Effector memory CD4-positive, alpha-beta T cell (primary cell): ENCODE measurements around the gene PRR5.

Experiments used
- DNase-seq, 3 donors: peaks; one replicate each; pipeline ENCODE4 v3.0.0-alpha.2; 2020
- H3K27ac ChIP-seq: 2 replicates; pipeline ENCODE4 v1.7.0; 2013; ENCODE audit warnings: mild to moderate bottlenecking, low read length, moderate library complexity; ENCODE audit not compliant: insufficient read depth, poor library complexity, severe bottlenecking
- H3K27me3 ChIP-seq: replicated peaks from 2 replicates; pipeline ENCODE4 v1.7.0; 2013; ENCODE audit warnings: mild to moderate bottlenecking, low read length; ENCODE audit not compliant: insufficient read depth, control insufficient read depth, poor library complexity, severe bottlenecking
- H3K36me3 ChIP-seq: 2 replicates; pipeline ENCODE4 v1.7.0; 2013; ENCODE audit warnings: mild to moderate bottlenecking, low read length, moderate library complexity; ENCODE audit not compliant: control insufficient read depth, insufficient read depth
- H3K4me1 ChIP-seq: 2 replicates; pipeline ENCODE4 v1.7.0; 2013; ENCODE audit warnings: low read length, mild to moderate bottlenecking; ENCODE audit not compliant: control insufficient read depth, insufficient read depth, poor library complexity, severe bottlenecking
- H3K4me3 ChIP-seq: 2 replicates; pipeline ENCODE4 v1.7.0; 2013; ENCODE audit warnings: low read length, low read depth, mild to moderate bottlenecking; ENCODE audit not compliant: insufficient read depth, poor library complexity, severe bottlenecking
- H3K9me3 ChIP-seq: 2 replicates; pipeline ENCODE4 v1.7.0; 2013; ENCODE audit warnings: mild to moderate bottlenecking, low read length, moderate library complexity; ENCODE audit not compliant: control insufficient read depth

The PRR5 gene

GRCh38 chr22:44750481-44750880, 48.5 kb downstream of the PRR5 start:
- no peak for DNase-seq
- Histone ChIP-seq H3K27me3 (peaks cover 11% of the 10 kb centered on the region), H3K4me3 (no peak overlapping the region), H3K36me3 (no peaks in the 10 kb centered on the region), H3K27ac (no peak overlapping the region), H3K4me1 (peaks cover 6% of the 10 kb centered on the region), H3K9me3 (no peaks in the 10 kb centered on the region)

DNA sequence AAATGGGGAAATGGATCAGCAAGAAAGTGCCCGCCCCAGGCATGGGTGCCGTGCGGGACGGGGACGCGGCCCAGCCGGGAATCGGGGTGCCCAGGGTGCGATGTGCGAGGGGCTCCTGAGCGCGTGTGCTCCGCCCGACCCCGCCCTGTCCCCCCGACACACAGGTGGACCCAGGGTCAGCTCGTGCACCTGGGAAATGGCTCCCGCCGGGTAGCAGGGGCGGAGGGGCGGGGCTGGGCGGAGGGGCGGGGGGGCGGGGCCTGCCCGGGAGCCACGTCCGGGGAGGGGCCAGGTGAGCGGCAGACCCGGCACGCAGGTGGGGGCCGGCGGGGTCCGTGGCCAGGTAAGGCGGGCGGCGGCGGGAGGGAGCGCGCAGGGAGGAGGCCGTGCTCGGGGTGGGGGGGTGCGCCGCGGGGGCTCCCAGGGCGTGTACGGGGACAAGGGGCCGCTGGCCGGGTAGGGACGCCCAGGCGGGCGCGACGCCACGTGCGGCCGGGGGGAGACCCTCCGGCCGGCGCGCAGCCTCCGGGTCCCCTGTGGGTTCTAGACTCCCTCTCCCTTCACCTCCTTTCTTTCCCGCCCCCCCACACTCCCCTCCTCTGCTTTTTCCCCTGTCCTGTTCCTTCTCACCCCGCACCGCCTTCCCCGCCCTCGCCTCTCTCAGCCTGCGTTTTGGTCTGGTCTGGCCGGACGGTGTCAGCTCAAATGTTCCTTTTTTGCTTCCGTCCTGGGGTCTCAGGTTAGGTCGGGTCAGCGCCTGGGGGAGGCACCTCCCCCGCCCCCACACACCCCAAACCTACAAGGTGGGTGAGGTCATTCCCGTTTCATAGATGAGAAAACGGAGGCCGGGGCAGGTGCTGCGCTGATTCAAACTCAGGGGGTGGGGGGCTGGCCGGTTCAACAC, 50.5 kb downstream of the PRR5 start, which contains the start of gene ARHGAP8:
Gene ARHGAP8 (plus strand): TSS at position 291 of the 904 bp plus-strand sequence. CDS start 33,953 bp downstream, outside the sequence.
- no peak within 1 kb of the TSS for H3K27ac ChIP-seq
- H3K27me3 ChIP-seq: peaks cover 13% of the 10 kb centered on the region
- peaks cover 6% of the 10 kb centered on the region for H3K4me1 ChIP-seq
- DNase-seq: no peak
- H3K9me3 ChIP-seq: no peaks in the 10 kb centered on the region
- no peaks in the 10 kb centered on the region for H3K36me3 ChIP-seq
- H3K4me3 ChIP-seq: no peak within 1 kb of the TSS

GRCh38 chr22:44753189-44754042, 51.4 kb downstream of the PRR5 start:
- Histone ChIP-seq H3K4me3 (no peak overlapping the region), H3K27me3 (peaks cover 13% of the 10 kb centered on the region), H3K36me3 (no peaks in the 10 kb centered on the region), H3K4me1 (peaks cover 6% of the 10 kb centered on the region), H3K27ac (no peak overlapping the region), H3K9me3 (no peaks in the 10 kb centered on the region)
- no peak for DNase-seq

DNA sequence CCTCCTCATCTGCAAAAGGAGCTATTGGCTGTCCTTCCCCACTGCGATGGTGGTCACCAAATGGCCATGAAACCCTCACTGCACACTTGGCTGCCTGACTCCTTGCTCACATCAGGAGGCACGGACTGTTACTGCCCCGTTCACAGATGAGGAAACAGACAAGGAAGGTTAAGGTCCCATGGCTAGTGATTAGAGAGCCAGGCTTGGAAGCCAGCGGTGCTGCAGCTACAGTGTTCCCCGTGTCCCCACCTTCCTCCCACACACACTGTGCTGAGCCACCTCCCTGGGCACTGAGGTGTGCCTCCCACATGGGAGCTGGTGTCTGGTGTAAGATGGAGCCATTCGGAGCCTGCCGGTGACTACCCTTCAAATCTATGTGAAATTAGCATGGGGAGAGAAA, 53.0 kb downstream of the PRR5 start:
- no peaks in the 10 kb centered on the region for H3K9me3 ChIP-seq
- no peak for DNase-seq
- H3K4me1 ChIP-seq: peaks cover 6% of the 10 kb centered on the region
- H3K4me3 ChIP-seq: no peak overlapping the region
- H3K36me3 ChIP-seq: no peaks in the 10 kb centered on the region
- H3K27ac ChIP-seq: no peak overlapping the region
- peaks cover 13% of the 10 kb centered on the region for H3K27me3 ChIP-seq

GRCh38 chr22:44755417-44755816, 53.4 kb downstream of the PRR5 start:
- Histone ChIP-seq H3K36me3 (no peaks in the 10 kb centered on the region), H3K27me3 (peaks cover 13% of the 10 kb centered on the region), H3K9me3 (no peaks in the 10 kb centered on the region), H3K4me3 (no peak overlapping the region), H3K4me1 (peaks cover 6% of the 10 kb centered on the region), H3K27ac (no peak overlapping the region)
- no peak for DNase-seq

DNA sequence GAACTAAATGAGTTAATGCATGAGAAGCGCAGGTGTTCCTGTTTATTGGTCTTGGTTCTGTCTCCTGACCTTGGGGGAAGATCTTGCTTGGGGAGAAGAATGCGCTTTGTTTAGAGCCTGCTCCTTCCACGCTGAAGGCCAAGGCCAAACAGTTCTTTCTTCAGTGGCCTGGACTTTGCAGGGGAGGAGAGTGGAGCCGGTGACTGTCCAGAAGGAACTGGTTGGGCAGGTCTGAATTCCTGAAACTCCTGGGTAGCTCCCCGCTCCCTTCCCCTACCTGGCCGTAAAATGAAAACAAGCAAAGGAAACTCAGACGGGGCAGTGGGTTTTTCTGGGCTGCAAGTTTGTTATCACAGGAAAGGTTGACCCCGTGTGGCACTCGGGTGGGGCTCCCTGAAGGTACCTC, 54.0 kb downstream of the PRR5 start:
- H3K27me3 ChIP-seq: peaks cover 13% of the 10 kb centered on the region
- DNase-seq: no peak

GRCh38 chr22:44758344-44758973, 56.5 kb downstream of the PRR5 start:
- Histone ChIP-seq H3K27ac (no peak overlapping the region), H3K27me3 (peaks cover 4% of the 10 kb centered on the region), H3K36me3 (no peaks in the 10 kb centered on the region), H3K4me1 (no peaks in the 10 kb centered on the region), H3K9me3 (no peaks in the 10 kb centered on the region), H3K4me3 (no peak overlapping the region)
- no peak for DNase-seq

More for the DNA sequence above, 54.0 kb downstream of the PRR5 start:
- H3K4me1 ChIP-seq: peaks cover 6% of the 10 kb centered on the region
- no peak overlapping the region for H3K27ac ChIP-seq
- H3K4me3 ChIP-seq: no peak overlapping the region
- no peaks in the 10 kb centered on the region for H3K36me3 ChIP-seq
- H3K9me3 ChIP-seq: no peaks in the 10 kb centered on the region

GRCh38 chr22:44759001-44759400, 57.0 kb downstream of the PRR5 start:
- Histone ChIP-seq H3K4me1 (no peaks in the 10 kb centered on the region), H3K9me3 (no peaks in the 10 kb centered on the region), H3K27me3 (peaks cover 4% of the 10 kb centered on the region), H3K27ac (no peak overlapping the region), H3K36me3 (no peaks in the 10 kb centered on the region), H3K4me3 (no peak overlapping the region)
- no peak for DNase-seq

DNA sequence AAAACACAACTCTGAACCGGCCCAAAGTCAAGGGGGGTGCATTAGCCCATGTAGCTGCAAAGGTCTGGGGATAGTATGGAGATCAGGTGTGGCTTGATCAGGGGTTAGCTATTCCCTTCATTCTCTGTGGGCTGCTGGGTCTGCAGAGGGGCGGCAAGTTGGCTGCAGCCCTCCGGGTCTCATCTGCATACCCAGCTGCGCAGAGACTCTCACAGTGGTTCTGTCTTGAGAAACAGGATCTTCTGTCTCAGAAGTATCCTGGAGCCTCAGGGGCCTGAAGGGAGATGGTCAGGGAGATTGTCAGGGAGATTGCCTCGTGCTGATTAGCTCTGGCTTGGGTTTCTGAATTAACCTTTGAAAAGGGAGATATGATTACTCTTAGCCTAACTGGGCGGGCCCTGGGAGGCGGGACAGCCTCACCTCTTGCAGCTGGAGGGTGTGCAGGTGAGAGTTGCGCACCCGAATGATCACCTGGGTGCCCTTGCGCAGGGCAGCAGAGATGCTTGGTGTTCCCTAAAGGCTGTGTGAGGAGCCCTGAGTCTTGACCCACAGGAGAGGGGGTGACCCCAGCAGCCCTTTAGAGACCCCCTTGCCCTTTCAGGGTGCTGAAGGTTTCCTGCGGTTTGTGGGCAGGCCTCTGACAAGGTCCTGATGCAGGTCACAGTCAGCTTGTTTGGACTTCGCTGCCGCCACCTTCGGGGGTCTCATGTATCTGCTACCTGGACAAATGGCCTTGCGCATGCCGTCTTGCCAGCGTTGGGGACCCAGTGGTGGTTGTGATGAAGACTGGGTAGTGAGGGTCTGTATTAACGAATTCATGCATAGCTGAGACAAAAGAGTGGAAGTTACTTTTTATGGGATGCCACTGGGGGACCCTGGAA, 57.7 kb downstream of the PRR5 start:
- Histone ChIP-seq H3K4me3 (no peak overlapping the region), H3K27ac (no peak overlapping the region)
- DNase-seq: no peak

More for the DNA sequence above, 57.7 kb downstream of the PRR5 start:
- Histone ChIP-seq H3K36me3 (no peaks in the 10 kb centered on the region), H3K27me3 (peaks cover 4% of the 10 kb centered on the region), H3K4me1 (no peaks in the 10 kb centered on the region), H3K9me3 (no peaks in the 10 kb centered on the region)
